CD4-positive, alpha-beta T cell (primary cell): Measurements from ENCODE around the gene STX8. TPM values are rescaled to one million over a fixed set of nuclear protein-coding genes. Genes with fewer than 3 reads are reported as not detected.

Source experiments
- ATAC-seq: fragments of 200-7000 bp; cut with Tn5 transposase; one replicate; pipeline ENCODE4 v1.10.0; 2022; ENCODE audit warnings: mild to moderate bottlenecking; ENCODE audit not compliant: poor library complexity
- CTCF ChIA-PET: fragments of 350-600 bp; sonication (Branson Sonifier 250); formaldehyde crosslinking; loops from one replicate; lab custom pipeline; 2021; ENCODE audit warnings: antibody characterized with exemption, inconsistent platforms; lab: Charles Lee
- POLR2A ChIA-PET: fragments of 350-600 bp; sonication (Branson Sonifier 250); formaldehyde crosslinking; loops from one replicate; lab custom pipeline; 2021; ENCODE audit warnings: antibody characterized with exemption, inconsistent platforms; lab: Charles Lee
- DNase-seq, 14 experiments: peaks; one replicate each; pipeline ENCODE4 v3.0.0-alpha.2; 2013 to 2020; ENCODE audit warnings: mixed read lengths in 2 of 14
- H3K27ac ChIP-seq, 2 donors: one replicate each; pipeline versions ENCODE4 v1.5.1 to v1.7.0; 2013; ENCODE audit warnings: low read length in 2 of 2, low read depth in 1 of 2, mild to moderate bottlenecking in 1 of 2
- H3K27me3 ChIP-seq, 2 experiments: 1 replicate in 1 of 2; 2 replicates in 1 of 2; pipeline versions ENCODE4 v1.6.1 to v1.7.0; 2013; ENCODE audit warnings: low read length in 2 of 2, control low read depth in 1 of 2, mild to moderate bottlenecking in 1 of 2, moderate library complexity in 1 of 2; ENCODE audit not compliant: insufficient read depth in 2 of 2, control insufficient read depth in 1 of 2
- H3K36me3 ChIP-seq: one replicate; pipeline ENCODE4 v1.6.1; 2013; ENCODE audit warnings: low read length, control low read depth; ENCODE audit not compliant: insufficient read depth
- H3K4me1 ChIP-seq: one replicate; pipeline ENCODE4 v1.6.1; 2013; ENCODE audit warnings: low read length, control low read depth; ENCODE audit not compliant: insufficient read depth
- H3K4me3 ChIP-seq: one replicate; pipeline ENCODE4 v1.5.1; 2013; ENCODE audit warnings: mild to moderate bottlenecking, low read length, moderate library complexity
- H3K9me3 ChIP-seq, 2 experiments: 1 replicate in 1 of 2; 2 replicates in 1 of 2; pipeline versions ENCODE4 v1.6.1 to v1.7.0; 2013; ENCODE audit warnings: low read length in 2 of 2, mild to moderate bottlenecking in 2 of 2, control low read depth in 1 of 2, moderate library complexity in 1 of 2; ENCODE audit not compliant: control insufficient read depth in 1 of 2, insufficient read depth in 1 of 2
- H3K27ac Mint-ChIP-seq: one replicate; pipeline ENCODE4 v1.8.0; 2020; ENCODE audit warnings: mixed read lengths
- H3K27me3 Mint-ChIP-seq: one replicate; pipeline ENCODE4 v1.8.0; 2021; ENCODE audit warnings: mixed read lengths
- H3K36me3 Mint-ChIP-seq: one replicate; pipeline ENCODE4 v1.8.0; 2021; ENCODE audit warnings: low read depth, mixed read lengths
- H3K4me1 Mint-ChIP-seq: one replicate; pipeline ENCODE4 v1.8.0; 2021; ENCODE audit warnings: low read depth, mixed read lengths
- H3K4me3 Mint-ChIP-seq: one replicate; pipeline ENCODE4 v1.8.0; 2020; ENCODE audit warnings: mild to moderate bottlenecking, mixed read lengths
- H3K9me3 Mint-ChIP-seq: one replicate; pipeline ENCODE4 v1.8.0; 2020; ENCODE audit warnings: mixed read lengths
- CTCF ChIP-seq: fragments of 200-600 bp; IDR thresholded peaks from one replicate; pipeline ENCODE4 v1.8.0; 2022; ENCODE audit warnings: antibody characterized with exemption, mild to moderate bottlenecking
- intact Hi-C, 2 experiments: fragments of 100-400 bp; cut with DNase I in 1 of 2; cut with micrococcal nuclease in 1 of 2; formaldehyde crosslinking; loops; one replicate each; pipeline versions ENCODE4 v1.15.1 to v1.9.0; 2023 to 2025; cut with DNase I, micrococcal nuclease
- total RNA-seq, 174 experiments: library from RNA in 2 of 174; stranded (reverse) in 2 of 174; gene quantifications; one replicate each; pipeline ENCODE4 v1.2.3 and lab custom pipeline; 2021 to 2026

The STX8 gene
- total RNA-seq, 2 experiments from 2014 or later, result 52.2 to 63.2 TPM

GRCh38 chr17:9324864-9325263, 250.8 kb downstream of the STX8 start:
- H3K27me3 ChIP-seq, result no peaks in the 10 kb centered on the region
- Mint-ChIP-seq H3K27me3 (no peaks in the 10 kb centered on the region), H3K27ac (no peak overlapping the region), H3K9me3 (peaks cover 2% of the 10 kb centered on the region), H3K4me3 (no peak overlapping the region), H3K4me1 (no peaks in the 10 kb centered on the region), H3K36me3 (no peaks in the 10 kb centered on the region)
- no peaks in the 10 kb centered on the region for H3K36me3 ChIP-seq
- DNase-seq (no peak), ATAC-seq (no peak)
- H3K9me3 ChIP-seq, result peaks cover 0 to 4% of the 10 kb centered on the region in 2 experiments
- no peak overlapping the region for H3K27ac ChIP-seq
- no peak for TF ChIP-seq CTCF
- CTCF ChIA-PET, result no interaction called here
- no peak overlapping the region for H3K4me3 ChIP-seq
- intact Hi-C loops, result no loop called here
- H3K4me1 ChIP-seq, result no peaks in the 10 kb centered on the region
- POLR2A ChIA-PET, result no interaction called here

- TF ChIP-seq CTCF, result no peak
- DNase-seq (no peak), ATAC-seq (no peak)
- ChIA-PET POLR2A (no interaction called here), CTCF (no interaction called here)
- H3K4me3 ChIP-seq, result no peak overlapping the region
- intact Hi-C loops, result no loop called here
- H3K9me3 Mint-ChIP-seq, result peaks cover 2% of the 10 kb centered on the region
- peaks cover 9% of the 10 kb centered on the region for H3K36me3 Mint-ChIP-seq
- no peaks in the 10 kb centered on the region for H3K4me1 Mint-ChIP-seq
- H3K9me3 ChIP-seq, result peaks cover 0 to 14% of the 10 kb centered on the region in 2 experiments
- H3K27me3 ChIP-seq, result no peaks in the 10 kb centered on the region
- no peak overlapping the region for H3K27ac Mint-ChIP-seq
- H3K36me3 ChIP-seq, result no peaks in the 10 kb centered on the region
- no peaks in the 10 kb centered on the region for H3K4me1 ChIP-seq
- no peak overlapping the region for H3K27ac ChIP-seq
- H3K27me3 Mint-ChIP-seq, result no peaks in the 10 kb centered on the region
- H3K4me3 Mint-ChIP-seq, result no peak overlapping the region
Observed at GRCh38 chr17:9322326-9322725, 253.3 kb downstream of the STX8 start.

- Mint-ChIP-seq H3K27me3 (no peaks in the 10 kb centered on the region), H3K27ac (no peak overlapping the region), H3K36me3 (peaks cover 9% of the 10 kb centered on the region), H3K4me1 (no peaks in the 10 kb centered on the region), H3K4me3 (no peak overlapping the region), H3K9me3 (peaks cover 2% of the 10 kb centered on the region)
- H3K27ac ChIP-seq, result no peak overlapping the region
- ATAC-seq (no peak), DNase-seq (no peak)
- peaks cover 0 to 14% of the 10 kb centered on the region in 2 experiments for H3K9me3 ChIP-seq
- no peak overlapping the region for H3K4me3 ChIP-seq
- ChIA-PET POLR2A (no interaction called here), CTCF (no interaction called here)
- intact Hi-C loops, result no loop called here
- H3K36me3 ChIP-seq, result no peaks in the 10 kb centered on the region
- TF ChIP-seq CTCF, result no peak
- H3K4me1 ChIP-seq, result no peaks in the 10 kb centered on the region
- no peaks in the 10 kb centered on the region for H3K27me3 ChIP-seq
Observed at GRCh38 chr17:9321890-9322289, 253.7 kb downstream of the STX8 start.
